Measurements from ENCODE around the gene GAMT.

GRCh38 chr19:1354970-1355567 is 46.3 kb downstream of the GAMT start:
- no peak for TF ChIP-seq GATA2 (IDR thresholded peaks at IDR 0.05; ENCODE audit: low read depth, low read length)
- TF ChIP-seq GATA3 (IDR thresholded peaks at IDR 0.05; ENCODE audit: low read depth, low read length), result no peak
